SHP77 (cell line): ENCODE data around the gene ZNF609.
"Not testable (repeated sequence)": the region's sequence is repeated elsewhere in the genome, so short reads cannot be mapped to it uniquely, and the experiment has no call there.

Experiments
- DNase-seq, 2 experiments: peaks; one replicate each; lab custom pipeline; 2025; lab: John Stamatoyannopoulos, UW

Gene ZNF609

GRCh38 chr15:64622410-64623260 is 162.3 kb downstream of the ZNF609 start:
- no peak for DNase-seq

DNA sequence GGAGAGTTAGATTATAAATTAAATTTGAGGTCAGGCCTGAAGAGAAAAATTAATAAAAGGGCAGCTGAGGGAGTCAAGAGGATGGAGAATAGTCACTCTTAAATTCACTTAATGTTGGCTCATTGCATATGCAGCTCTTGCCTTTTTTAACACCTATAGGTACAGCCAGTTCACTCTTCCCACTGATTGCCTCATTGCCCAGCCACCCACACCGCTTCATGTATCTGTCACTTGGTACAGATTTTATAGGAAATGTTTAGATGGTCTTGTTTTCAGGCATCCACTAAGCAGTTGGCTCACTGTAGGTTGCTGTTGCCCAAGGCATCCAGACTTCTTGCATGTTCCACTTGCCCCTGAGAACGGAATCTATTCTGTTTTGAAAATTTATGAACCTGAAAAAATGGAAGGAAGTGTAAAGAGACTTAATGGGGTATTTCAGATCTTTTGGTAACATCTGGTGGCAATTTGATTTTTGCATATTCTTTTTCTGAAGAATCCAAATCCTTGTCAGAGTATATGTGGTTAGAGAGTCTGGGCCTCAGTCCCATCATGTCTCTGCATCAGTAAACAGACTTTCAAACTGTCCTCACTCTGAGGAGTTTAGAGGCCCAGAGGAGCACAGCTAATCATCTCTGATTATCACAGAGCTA is 163.1 kb downstream of the ZNF609 start:
- DNase-seq: no peak

- DNase-seq: no peak
Observed at GRCh38 chr15:64624242-64624641, 163.9 kb downstream of the ZNF609 start.

DNA sequence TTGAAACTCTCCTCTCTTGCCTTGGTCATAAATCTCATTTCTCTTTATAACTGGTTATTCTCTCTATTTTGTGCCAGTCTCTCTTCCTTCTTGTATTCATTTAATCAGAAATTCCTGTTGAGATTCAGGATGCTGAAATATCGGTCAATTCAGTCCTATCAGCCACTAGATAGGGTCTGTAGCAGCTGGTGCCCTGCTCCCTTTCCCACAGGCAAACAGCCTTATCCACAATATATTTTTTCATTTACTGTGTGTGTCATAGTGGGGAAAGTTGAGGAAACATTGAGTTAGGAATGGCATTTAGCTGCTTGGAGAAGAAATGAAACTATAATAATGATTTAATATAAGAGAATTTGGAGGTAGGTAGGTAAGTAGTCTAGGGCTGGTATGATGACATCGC is 168.7 kb downstream of the ZNF609 start:
- DNase-seq: no peak

DNA sequence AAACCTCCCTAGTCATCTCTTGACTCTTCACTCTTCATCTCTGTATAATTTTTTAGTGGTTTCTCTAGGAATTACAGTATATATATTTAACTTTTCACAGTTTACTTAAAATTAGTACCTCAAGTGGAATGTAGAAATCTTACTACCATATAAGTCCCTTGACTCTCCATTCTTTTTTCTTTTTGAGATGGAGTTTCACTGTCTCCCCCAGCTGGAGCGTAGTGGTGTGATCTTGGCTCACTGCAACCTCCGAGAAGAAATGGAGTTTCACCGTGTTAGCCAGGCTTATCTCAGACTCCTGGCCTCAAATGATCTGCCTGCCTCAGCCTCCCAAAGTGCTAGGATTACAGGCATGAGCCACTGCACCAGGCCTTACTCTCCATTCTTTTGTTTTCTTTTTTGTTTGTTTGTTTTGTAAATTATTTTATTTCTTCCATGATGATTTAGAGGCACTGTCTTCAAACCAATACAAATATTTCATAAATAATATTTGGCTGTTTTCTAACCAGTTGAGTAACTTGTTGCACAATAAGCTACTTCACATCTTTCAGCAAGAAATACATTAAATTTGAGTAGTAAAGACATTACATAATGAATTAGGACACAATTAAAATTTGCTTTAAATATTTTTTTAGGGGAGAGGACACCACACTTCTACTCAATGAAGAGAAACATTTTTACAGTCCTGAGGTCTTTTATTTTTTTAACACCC is 170.2 kb downstream of the ZNF609 start:
- no peak for DNase-seq

- DNase-seq: not testable (repeated sequence)
Observed at GRCh38 chr15:64632639-64633038, 172.3 kb downstream of the ZNF609 start.

DNA sequence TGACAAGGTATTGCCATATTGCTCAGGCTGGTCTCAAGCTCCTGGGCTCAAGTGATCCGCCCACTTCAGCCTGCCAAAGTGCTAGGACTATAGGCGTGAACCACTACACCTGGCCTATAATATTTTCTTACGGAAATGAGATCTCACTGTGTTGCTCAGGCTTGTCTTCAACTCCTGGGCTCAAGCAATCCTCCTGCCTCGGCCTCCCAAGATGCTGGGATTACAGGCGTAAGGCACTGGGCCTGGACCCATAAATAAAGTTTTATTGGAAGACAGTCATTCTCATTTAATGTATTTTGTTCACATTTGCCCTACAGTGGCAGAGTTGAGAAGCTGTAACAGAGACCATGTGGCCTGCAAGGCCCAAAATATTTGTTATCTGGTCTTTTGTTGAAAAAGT is 173.0 kb downstream of the ZNF609 start:
- DNase-seq: no peak

DNA sequence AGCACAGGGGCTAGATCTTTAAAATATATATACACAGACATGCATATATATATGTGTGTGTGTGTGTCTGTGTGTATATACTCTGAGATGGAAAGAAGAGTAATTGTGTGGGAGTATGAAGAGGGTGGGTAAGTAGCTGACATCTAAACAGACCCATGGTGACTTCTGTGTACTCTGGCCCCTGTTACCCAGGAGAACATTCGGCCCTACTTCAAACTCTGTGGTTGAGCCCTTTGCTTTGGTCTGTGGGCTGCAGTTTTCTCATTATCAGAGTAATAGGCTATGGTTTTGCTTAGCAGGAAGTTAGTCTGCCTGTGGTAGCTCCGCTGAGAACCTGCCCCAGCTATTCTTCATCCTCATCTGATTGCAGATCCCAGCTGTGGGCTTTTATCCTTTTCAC is 173.6 kb downstream of the ZNF609 start:
- DNase-seq: no peak

DNA sequence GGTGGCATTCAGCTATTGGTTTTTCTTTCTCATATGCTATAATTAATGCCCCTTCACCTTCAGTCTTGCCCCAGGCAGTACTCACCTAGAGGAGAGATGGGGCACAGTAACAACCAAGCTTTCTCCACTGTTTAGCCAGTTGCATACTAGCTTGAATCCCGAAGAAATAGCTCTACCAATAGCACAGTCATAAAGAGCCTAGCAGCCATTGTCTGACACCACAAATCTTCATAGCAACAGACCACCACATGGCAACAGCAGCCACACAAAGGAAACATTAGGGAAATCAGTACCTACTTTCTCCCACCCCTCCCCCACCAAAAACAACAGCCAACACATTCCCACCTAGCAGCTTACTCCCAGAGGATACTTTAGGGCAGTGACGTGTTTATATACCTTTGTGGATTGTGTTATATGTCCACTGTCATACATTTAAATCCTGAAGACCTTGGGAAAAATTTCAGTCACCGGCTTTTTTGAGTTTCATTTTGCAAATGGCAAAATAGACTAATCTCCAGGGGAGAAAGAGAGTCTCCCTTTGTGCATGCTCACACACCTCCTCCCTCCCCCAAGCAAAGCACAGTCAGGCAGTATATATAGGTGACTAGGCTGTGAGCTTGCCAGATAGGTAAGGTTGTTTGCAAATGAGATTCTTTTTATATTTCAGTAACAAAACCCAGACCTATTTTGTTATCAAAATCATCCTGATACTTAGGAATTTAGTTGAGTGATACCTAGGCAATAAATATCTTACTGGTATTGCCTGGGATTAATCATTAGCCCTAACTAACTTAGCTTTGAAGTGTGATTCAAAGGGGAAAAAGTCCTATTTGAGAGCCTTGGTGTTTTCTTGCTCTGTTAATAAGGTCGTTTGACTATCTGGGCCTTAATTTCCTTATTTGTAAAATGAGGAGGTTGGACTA is 174.5 kb downstream of the ZNF609 start:
- DNase-seq: peak in 1 of 2 experiments; percentile 4

DNA sequence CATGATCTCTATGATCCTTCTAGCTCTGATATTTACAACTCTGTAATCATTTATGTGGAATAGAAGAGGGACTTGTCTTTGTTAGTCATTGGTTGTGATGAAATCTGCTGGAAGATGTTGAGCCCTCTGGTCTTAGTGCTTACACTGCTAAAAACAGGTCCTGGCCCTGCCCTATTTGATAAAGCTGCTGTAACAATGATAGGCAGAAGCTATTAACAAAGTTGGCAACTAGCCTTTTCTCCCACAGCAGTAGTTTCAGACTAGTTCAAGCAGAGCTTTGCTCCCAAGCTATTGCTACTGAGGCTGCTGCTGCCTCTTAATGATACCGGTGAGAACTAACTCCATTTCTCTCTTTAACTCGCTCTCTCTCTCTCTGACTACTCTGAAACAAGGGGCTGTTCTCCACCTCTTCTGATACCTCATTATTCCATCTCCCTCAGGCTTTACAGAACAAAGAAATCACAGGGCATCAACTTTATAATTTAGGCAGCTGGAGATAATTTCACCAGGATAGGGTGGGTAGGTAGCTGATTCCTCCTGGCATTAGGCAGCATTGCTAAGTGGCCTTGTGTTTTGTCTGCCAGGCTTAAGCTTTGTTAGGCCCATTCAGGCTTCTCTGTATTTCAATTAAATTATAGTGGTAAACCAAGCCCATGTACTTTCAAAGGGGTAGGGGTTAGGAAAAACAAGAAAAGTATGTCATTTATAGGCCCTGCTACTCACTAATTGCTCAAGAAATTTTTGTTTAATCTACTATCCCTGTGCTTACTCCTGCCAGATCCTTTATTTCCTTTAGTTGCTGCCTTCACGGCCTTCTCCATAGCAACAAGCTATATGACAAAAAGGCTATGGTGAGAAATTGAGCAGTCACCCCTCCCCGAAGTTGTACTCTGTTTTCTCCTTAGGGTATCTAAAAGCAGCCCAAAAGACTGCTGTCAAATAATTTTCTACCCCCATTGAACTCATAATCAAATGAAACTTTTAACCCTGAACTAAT is 175.4 kb downstream of the ZNF609 start:
- no peak for DNase-seq

GRCh38 chr15:64636556-64636955 is 176.2 kb downstream of the ZNF609 start:
- no peak for DNase-seq

GRCh38 chr15:64637412-64637811 is 177.0 kb downstream of the ZNF609 start:
- no peak for DNase-seq

- DNase-seq: not testable (repeated sequence)
Observed at GRCh38 chr15:64639744-64640143, 179.4 kb downstream of the ZNF609 start.

DNA sequence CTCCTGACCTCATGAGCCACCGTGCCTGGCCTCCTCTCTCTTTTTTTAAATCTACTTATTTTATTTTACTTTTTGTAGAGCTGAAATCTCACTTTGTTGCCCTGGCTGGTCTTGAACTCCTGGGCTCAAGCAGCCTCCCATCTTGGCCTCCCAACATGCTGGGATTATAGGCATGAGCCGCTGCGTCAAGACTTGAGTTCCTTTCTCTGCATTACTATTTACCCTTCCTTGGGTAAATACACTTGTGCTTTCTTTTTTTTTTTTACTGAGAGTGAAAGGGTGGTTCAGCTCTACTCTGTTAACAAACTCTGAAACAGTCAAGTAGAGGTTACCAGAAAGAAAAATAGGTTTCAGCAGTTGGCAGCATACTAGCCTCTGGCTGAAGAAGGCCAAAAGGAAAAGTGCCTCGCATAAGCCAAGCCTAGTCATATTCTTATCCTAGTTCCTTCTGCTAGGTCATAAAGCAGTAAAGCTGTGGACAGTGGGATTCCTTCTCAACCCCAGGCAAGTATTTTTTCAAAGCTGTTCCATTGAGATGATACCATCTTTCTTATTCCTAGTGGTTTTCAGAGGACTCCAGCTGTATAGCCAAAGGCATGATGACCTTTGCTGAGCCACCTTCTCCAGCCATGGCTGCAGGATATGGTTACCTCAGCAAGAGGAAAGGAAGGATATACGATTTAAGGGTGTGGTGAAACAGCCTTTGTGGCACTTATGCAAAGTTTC is 179.9 kb downstream of the ZNF609 start:
- DNase-seq: no peak

DNA sequence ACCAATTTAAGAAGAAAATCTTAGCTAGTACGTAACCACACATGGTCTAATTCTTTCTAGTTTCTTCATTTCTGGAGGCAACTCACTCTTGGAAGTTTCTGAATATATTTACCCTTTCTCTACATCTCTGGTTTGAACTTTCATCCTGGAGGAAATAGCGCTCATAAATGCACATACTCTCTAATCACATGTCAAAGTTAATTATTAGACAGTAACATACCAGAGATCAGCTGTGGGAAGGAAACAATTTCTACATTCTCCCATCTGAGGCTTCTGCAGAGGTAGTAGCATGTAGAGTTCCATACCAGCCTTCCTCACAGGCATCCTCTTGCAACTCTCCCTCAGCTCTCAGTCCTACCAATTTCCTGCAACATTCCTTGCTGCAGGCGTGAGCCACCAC is 182.5 kb downstream of the ZNF609 start:
- no peak for DNase-seq

DNA sequence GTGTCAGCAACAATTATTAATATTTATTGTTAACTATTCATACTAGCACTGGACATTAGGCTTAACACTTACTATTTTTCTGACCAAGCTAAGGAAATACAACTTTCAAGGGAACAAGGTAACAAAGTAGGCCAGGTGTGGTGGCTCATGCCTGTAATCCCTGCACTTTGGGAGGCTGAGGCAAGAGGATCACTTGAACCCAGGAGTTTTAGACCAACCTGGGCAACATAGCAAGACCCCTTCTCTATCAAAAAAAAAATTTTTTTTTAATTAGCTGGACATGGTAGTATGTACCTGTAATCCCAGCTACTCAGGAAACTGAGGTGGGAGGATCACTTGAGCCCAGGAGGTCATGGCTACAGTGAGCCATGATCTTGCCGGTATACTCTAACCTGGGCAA is 183.3 kb downstream of the ZNF609 start:
- no peak for DNase-seq

DNA sequence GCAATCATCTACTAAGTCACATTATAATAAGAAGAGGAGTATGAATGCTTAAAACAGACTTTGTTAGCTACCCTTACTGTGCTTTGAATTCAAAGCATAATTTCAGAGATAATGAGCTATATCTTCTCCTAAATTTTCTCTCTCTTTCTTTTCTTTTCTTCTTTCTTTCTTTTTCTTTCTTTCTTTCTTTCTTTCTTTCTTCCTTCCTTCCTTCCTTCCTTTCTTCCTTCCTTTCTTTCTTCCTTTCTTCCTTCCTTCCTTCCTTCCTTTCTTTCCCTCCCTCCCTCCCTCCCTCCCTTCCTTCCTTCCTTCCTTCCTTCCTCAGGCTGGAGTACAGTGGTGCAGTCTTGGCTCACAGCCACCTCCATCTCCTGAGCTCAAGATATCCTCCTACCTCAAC is 184.4 kb downstream of the ZNF609 start:
- not testable (repeated sequence) for DNase-seq

DNA sequence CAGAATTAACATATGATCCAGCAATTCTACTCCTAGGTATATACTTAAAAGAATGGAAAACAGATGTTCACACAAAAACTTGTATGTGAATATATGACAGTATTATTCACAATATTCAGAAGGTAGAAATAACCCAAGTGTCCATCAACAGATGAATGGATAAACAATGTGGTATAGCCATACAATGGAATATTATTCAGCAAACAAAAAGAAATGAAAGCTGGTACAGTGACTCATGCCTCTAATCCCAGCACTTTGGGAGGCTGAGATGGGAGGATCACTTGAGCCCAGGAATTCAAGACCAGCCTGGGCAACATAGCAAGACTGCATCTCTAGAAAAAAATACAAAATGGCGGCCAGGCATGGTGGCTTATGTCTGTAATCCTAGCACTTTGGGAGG is 185.6 kb downstream of the ZNF609 start:
- no peak for DNase-seq

GRCh38 chr15:64647367-64647766 is 187.0 kb downstream of the ZNF609 start:
- no peak for DNase-seq

DNA sequence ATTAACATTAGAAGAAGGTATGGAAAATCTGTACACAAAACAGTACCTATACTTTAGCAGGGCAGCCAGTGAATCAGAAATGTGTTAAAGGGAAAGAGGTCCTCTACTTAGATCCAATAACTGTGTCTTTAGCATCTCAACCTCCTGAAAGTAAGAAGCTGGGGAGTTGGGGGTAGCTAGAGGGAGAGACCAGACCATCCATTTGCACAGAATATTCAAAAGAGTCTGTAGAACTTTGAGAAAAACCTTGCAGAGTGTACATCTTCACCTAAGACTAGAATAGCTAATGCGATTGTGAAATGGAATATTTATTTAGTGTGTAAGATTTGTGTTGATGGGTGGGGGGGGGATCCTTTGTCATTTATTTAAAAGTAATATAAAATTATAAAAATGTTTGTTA is 190.2 kb downstream of the ZNF609 start:
- DNase-seq: no peak
